GM18505 (cell line): ENCODE results near the gene MORC2.
A peak's percentile ranks its signal among the peaks of the same experiment; 100 is the strongest.

Experiments
- ATAC-seq: cut with Tn5 transposase; IDR thresholded peaks from one replicate; pipeline ENCODE4 v1.9.1; 2021; ENCODE audit not compliant: unreplicated experiment
- POLR2A ChIP-seq: IDR thresholded peaks from 4 replicates; pipeline ENCODE4 v1.6.1; 2011; ENCODE audit warnings: borderline replicate concordance; ENCODE audit not compliant: insufficient read depth, insufficient read length; ENCODE audit errors: extremely low read depth

MORC2 gene

DNA sequence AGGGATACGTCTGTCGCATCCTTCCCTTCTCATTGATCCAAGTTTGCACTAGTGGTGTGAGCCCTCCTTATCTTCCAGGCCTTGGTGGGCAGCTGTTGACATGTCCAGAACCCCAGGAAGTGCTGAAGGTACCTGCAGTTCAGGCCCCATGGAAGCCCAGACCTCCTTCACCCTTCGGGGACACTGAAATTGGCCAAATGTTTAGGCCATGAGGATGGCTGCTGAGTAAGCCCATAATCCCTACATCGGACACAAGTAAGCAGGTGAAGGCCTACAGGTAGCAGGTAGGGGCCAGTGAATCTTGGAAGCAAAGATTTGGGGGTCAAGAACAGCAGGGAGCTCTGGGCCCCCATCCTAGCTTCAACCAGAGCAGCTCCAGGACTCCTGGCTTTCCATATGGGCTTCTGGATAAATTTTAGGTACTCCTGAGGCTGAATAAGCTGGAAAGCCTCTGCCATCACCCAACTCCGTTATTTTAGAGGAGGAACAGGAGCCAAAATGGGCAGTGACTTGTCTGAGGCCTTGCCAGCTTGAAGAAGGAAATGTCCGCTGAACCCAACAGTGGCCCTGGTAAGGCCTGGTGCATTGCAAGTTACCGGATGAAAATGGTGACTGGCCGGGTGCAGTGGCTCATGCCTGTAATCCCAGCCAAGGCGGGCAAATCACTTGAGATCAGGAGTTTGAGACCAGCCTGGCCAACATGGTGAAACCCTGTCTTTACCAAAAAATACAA is 45.2 kb downstream of the MORC2 start:
- no peak for ATAC-seq
- no peak for TF ChIP-seq POLR2A

DNA sequence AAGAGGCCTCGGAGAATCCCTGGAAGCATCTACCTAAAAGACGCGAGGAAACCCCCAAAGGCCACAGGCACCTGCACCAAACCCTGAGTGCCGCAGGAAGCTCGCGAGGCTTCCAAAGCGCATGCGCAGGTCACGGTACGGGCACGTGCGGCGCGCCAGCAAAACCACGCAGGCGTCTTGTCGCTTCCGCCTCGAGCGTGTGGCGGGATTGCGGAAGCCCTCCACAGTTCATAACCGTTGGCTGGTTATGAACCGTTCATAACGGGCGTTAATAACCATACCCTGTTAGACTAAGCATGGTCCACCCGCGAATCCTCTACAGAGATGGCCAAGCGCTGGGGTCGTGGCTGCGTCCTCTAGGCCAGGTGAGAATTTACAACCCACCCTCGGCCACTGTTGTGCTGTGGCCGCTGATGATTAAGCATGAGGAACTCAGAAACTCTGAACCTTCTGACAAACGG is 46.4 kb downstream of the MORC2 start:
- TF ChIP-seq POLR2A: peak; percentile 91
- no peak for ATAC-seq

DNA sequence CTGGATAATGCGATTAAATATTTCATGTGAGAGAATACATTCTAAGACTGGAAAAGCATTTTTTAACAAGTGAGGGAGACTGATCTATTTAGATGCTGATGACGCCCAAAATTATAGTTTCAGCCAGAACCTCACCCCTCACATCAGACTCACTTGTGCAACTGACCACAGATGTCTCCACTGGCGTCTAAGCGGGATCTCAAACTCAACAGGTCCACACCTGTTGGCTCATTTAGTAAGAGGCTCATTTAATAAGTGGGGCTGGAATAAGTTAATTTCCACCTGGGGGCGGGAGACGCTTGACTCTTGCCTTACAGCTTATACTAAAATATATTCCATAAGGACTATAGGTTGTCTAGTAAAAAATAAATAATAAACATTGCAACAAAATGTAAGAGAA is 47.5 kb downstream of the MORC2 start:
- ATAC-seq: no peak
- no peak for TF ChIP-seq POLR2A

DNA sequence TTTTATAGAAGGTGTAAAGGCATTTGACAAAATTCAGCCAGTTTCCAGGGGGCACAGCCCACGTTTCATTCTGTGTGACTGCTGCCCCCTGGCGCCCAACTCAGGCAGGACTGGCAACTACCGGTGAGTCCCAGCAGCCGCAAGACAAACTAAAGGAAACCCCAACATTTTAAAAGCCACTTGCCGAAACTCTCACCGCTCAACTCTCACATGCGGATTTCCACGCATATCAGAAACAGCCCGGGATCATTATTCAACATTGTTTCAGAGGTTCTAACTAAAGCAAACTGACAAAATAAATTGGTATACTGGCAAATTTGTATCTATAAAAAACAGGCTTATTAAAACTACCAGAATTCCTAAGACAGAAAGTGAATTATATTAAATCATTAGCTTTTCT is 48.2 kb downstream of the MORC2 start:
- no peak for ATAC-seq
- TF ChIP-seq POLR2A: no peak

DNA sequence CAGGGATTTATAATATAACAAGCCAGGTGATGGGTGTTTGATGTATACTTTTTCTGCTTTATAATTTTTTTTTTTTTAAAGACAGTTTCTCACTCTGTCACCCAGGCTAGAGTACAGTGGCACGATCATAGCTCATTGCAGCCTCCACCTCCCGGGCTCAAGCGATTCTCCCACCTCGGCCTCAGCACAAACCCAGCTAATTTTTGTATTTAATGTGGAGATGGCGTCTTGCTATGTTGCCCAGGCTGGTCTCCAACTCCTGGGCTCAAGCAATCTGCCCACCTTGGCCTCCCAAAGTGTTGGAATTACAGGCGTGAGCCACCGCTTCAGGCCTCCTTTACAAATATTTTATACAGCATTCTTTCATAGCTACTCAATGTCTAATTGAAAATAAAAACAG is 48.6 kb downstream of the MORC2 start:
- ATAC-seq: no peak
- no peak for TF ChIP-seq POLR2A

DNA sequence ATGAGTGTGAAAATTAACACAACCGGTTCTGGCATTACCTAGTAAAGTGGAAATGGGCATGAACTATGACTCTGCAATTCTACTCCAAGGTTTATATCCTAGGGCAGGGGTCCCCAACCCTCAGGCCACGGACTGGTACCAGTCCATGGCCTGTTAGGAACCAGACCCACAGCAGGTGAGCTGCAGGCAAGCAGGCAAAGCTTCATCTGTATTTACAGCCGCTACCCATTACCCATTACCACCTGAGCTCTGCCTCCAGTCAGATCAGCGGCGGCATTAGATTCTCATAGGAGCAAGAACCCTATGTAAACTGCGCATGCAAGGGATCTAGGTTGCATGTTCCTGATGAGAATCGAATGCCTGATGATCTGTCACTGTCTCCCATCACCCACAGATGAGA is 49.8 kb downstream of the MORC2 start:
- TF ChIP-seq POLR2A: no peak
- no peak for ATAC-seq

DNA sequence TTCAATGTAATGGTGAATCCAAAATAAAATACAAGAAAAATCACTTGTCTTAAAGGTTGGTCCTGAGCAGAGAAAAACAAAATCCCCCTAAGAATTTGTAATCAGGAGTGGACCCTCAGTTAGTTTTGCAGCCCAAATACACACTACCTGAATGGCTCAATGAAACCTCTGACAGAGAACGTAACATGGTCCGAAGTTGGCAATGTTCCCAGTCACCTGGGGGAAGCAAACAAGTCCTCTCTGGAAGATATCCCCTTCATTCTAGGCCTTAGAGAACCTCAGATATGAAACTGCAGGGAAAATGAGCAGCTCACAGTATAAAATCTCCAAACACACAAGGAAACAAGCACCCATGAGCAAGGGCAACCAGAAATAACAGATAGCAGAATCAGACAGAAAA is 58.2 kb downstream of the MORC2 start:
- ATAC-seq: no peak
- no peak for TF ChIP-seq POLR2A

DNA sequence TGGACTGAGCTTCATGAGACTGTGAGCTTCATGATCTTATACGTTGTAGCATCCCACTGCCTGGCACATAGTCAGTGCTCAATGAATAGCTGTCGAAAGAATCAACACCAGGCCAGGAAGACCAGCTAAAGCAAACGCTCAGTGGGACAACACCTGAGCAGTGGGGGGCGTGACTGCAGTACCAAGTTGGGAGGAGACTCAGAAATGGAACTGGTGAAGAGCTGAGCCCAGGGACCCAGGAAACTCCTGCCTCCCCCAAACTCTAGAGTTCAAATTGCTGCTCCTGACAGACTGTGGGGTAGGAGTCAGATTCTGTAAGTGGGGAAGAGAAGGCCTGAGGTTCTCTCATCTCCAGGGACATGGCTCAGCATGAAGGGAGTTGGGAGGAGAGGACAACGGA is 59.3 kb downstream of the MORC2 start:
- no peak for TF ChIP-seq POLR2A
- ATAC-seq: no peak

DNA sequence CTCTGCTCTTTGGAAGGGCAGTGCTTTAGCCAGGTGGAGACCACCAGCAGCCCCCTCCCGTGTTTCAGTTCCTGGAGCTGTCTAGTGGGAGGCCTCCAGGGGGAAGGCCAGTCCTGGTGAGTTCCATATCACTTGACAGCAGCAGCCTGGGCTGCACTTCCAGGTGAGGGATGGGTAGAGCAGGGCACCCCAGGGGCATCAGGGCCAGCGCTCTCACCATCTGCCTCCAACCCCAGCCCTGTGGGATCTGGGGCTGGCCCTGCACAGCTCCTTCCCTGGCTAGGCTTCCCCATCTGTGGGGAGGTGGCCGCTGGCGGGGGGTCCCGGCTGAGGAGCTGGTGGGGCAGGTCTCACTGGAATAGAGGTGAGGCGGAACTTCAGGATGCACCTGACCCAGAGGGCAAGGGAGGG is 60.5 kb downstream of the MORC2 start:
- no peak for TF ChIP-seq POLR2A
- no peak for ATAC-seq

DNA sequence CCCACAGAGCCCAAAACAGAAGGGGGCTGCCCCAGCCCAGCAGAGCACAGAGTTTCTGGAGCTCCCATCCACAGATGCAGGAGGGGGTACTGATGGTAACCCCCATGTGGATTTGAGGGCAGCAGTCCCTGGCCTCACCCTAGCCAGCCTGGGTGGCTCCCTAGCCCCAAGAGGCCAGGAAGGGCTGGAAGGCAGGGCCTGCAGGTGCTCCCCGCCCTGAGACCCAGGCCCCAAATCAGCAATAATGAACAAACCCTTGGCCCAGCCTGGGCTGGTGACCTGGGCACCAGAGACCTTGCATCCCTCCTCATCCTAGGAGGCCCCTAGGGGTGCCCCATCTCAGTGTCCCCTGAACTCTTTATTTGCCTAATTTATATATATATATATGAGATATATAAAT is 61.6 kb downstream of the MORC2 start:
- no peak for ATAC-seq

DNA sequence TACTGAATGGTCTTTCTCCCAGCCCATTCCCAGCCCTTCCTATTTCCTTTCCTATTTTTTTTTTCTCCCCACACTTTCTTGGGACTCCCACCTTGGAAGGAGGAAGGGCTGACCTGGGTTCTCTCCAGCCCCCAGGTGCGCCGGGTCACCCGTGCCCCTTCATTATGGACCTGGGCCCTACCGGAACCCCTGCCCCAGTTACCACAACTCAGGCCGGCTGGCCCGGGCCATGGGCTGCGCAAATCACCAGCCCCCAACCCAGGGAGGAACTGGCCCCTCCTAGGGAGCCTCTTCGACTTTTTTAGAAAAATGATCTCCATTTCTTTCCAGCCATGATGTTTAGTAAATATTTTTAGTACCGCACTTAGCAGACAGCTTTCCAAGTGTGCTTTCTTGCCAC is 62.2 kb downstream of the MORC2 start:
- no peak for ATAC-seq
- no peak for TF ChIP-seq POLR2A

More for the DNA sequence above, 61.6 kb downstream of the MORC2 start:
- no peak for TF ChIP-seq POLR2A

DNA sequence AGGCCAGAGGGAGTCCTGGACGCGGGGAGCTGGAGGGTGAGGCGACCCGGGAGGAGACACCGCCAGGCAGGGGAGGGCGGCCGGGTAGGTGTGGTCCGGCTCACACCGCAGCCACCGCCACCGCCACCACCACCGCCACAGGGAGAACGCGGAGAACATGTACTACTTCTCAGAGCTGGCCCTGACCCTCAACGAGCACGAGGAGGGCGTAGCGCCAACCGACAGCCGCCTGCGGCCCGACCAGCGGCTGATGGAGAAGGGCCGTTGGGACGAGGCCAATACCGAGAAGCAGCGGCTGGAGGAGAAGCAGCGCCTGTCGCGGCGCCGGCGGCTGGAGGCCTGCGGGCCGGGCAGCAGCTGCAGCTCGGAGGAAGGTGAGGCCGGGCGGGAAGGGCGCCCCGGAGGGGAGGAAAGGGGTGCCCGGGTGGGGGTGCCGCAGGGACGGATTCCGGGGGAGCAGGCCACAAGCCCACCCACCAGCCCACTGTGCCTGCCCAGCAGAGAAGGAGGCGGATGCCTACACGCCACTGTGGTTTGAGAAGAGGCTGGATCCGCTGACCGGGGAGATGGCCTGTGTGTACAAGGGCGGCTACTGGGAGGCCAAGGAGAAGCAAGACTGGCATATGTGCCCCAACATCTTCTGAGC is 62.8 kb downstream of the MORC2 start:
- no peak for TF ChIP-seq POLR2A
- no peak for ATAC-seq

DNA sequence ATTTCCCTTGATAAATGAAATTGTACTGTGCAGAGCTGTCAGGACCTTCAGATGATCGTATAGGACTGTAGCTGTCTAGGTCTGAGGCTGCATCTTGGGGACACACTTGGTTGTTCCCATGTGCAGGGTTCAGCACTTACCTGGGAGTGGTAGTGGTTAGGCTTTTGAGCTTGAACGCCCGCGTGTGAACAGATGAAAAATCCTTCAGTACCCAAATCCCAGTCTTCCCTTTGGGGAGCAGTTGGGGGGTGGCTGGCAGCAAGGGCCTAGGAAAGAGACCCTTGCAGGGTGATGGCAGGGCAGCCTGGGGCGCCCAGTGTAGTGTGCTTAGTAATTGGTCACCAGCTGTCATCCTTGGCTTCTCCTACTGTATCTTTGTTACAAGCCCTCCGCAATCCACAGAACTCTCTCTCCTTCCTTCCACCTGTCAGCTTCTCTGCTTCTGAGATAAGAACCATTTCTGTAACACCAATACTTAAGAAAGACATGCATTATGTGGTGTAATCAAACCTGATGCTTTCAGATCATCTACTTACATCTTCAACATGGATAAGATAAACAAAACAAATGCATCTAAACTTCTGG is 64.6 kb downstream of the MORC2 start:
- no peak for ATAC-seq
- no peak for TF ChIP-seq POLR2A
